GM18502 (cell line): ENCODE results near the gene BAX.
"Not testable (repeated sequence)": the region's sequence is repeated elsewhere in the genome, so short reads cannot be mapped to it uniquely, and the experiment has no call there.

ENCODE experiments used
- ATAC-seq: cut with Tn5 transposase; IDR thresholded peaks from one replicate; pipeline ENCODE4 v1.9.1; 2021; ENCODE audit warnings: mild to moderate bottlenecking; ENCODE audit not compliant: unreplicated experiment, poor library complexity

Gene BAX

DNA sequence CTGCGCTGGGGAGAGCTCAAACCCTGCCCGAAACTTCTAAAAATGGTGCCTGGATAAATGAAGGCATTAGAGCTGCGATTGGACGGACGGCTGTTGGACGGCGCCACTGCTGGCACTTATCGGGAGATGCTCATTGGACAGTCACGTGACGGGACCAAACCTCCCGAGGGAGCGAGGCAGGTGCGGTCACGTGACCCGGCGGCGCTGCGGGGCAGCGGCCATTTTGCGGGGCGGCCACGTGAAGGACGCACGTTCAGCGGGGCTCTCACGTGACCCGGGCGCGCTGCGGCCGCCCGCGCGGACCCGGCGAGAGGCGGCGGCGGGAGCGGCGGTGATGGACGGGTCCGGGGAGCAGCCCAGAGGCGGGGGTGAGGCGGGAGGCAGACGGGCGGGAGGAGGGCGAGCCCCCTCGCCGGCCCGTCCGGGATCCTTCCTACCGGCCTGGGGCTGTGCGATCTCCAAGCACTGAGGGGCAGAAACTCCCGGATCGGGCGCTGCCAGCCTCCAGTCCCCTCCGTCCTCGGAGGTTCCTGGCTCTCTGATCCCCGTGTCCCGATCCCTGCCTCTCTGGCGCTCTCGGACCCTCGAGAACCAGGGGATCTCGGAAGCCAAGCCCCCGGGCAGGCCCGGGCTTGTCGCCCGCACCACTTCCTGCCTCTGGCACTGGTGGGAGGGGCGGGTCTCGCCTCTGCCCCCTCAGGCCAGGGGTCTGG is at the start of gene BAX:
Gene BAX (plus strand): TSS at position 281 of the 713 bp plus-strand sequence. CDS start 54 bp downstream, at position 335.
- ATAC-seq, result peak; percentile 77

DNA sequence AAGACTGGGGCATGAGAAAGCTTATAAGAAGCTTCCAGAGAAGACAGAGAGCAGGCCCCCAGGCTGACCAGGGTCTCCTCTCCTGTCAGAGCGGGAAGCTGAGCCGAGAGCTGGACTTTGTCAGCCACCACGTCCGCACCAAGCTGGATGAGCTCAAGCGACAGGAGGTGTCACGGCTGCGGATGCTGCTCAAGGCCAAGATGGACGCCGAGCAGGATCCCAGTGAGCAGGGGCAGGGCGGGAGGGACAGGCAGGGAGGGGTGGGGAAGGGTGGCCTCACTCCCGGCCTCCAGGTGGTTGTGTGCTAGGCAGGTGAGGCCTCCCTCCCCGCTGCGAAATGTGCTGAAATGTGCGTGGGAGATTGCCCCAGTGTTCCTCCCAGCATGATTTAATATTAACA is 49.0 kb upstream of the BAX start:
- ATAC-seq, result no peak

DNA sequence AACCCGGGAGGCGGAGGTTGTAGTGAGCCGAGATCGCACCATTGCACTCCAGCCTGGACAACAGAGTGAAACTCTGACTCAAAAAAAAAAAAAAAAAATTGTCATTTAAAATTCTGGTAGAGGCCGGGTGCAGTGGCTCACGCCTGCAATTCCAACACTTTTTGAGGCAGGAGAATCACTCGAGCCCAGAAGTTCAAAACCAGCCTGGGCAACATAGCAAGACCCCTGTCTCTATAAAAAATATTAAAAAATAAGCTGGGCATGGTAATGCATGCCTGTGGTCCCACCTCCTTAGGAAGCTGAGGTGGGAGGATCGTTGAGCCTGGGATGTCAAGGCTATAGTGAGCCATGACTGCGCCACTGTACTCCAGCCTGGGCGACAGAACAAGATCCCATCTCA is 48.4 kb upstream of the BAX start:
- no peak for ATAC-seq

GRCh38 chr19:48907671-48908070 is 47.0 kb upstream of the BAX start:
- no peak for ATAC-seq

DNA sequence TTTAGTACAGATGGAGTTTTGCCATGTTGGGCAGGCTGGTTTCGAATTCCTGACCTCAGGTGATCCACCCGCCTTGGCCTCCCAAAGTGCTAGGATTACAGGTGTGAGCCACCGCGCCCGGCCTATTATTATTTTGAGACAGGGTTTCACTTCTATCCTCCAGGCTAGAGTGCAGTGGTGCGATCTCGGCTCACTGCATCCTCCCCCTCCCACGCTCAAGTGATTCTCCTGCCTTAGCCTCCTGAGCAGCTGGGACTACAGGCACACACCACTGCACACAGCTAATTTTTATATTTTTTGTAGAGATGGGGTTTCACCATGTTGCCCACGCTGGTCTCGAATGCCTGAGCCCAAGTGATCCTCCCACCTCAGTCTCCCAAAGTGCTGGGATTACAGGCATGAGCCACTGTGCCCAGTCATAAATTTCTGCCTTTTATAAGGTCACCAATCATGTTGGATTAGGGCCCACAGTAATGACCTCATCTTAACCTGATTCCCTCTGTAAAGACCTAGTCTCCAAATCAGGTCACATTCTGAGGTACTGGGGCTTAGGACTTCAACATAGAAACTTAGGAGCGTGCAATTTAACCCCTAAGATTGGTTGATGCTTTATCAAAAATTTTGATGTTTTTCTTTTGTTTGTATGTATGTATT is 45.1 kb upstream of the BAX start:
- not testable (repeated sequence) for ATAC-seq

GRCh38 chr19:48910803-48911202 is 43.9 kb upstream of the BAX start:
- no peak for ATAC-seq

GRCh38 chr19:48913114-48913889 is 41.4 kb upstream of the BAX start:
- no peak for ATAC-seq

- ATAC-seq, result no peak
These were observed 40.5 kb upstream of the BAX start for GRCh38 chr19:48914181-48914580.

DNA sequence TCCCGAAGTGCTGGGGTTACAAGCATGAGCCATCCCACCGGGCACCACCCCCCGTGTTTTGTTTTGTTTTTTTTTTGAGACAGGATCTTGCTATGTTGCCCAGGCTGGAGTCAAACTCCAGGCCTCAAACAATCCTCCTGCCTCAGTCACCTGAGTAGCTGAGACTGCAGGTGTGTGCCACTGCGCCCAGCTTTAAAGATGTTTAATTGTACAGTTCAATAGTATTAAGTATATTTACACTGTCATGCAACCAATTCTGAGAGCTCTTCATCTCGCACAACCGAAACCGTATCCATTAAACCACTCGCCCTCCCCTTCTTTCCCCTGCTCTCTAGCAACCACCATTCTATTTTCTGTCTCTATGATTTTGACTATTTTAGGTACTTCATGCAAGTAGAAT is 38.9 kb upstream of the BAX start:
- ATAC-seq, result no peak

DNA sequence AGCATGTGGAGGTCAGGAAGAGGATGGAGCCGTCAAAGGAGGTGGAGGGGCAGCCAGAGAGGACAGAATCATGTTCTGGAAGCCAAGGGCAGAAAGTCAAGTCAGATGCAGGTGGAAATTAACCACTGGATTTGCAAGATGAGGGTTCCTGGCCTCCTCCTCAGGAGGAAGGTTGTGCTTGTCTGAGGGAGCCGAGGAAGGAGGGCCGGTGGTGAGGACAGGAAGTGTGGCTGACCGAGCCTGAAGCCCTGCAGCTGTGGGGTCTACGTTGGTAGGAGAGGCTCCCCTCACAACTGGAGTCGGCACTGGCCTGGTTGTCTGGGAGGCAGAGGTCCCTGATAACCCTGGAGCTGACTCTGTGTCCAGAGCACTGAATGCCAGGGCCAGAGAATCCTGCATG is 36.6 kb upstream of the BAX start:
- no peak for ATAC-seq

- no peak for ATAC-seq
These were observed 35.9 kb upstream of the BAX start for GRCh38 chr19:48918801-48919247.

DNA sequence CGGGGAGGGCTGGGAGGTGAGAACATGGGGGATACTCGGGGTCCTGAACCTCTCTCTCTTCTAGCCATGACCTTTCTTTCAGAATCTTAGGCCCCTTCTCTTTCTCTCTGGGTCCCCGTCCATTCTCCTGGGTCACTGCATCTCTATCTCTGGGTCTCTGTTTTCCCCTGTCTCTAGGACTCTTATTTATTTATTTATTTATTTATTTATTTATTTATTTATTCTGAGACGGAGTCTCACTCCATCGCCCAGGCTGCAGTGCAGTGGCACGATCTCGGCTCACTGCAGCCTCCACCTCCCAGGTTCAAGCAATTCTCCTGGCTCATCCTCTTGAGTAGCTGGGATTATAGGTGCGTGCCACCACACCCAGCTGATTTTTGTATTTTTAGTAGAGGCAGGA is 35.4 kb upstream of the BAX start:
- not testable (repeated sequence) for ATAC-seq

DNA sequence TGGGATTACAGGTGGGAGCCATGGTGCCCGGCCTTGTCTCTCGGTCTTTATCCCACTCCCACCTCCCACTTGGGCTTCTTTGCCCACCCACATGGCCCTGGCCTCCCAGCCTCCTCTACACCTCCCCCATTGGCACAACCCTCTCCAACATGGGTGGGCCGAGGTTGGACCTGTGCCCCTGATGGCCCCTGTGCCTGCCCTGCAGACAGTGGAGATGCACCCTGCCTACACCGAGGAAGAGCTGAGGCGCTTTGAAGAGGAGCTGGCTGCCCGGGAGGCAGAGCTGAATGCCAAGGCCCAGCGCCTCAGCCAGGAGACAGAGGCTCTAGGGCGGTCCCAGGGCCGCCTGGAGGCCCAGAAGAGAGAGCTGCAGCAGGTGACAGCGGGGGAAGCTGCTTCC is 33.7 kb upstream of the BAX start:
- no peak for ATAC-seq

GRCh38 chr19:48921721-48922500 is 32.8 kb upstream of the BAX start:
- ATAC-seq, result no peak

DNA sequence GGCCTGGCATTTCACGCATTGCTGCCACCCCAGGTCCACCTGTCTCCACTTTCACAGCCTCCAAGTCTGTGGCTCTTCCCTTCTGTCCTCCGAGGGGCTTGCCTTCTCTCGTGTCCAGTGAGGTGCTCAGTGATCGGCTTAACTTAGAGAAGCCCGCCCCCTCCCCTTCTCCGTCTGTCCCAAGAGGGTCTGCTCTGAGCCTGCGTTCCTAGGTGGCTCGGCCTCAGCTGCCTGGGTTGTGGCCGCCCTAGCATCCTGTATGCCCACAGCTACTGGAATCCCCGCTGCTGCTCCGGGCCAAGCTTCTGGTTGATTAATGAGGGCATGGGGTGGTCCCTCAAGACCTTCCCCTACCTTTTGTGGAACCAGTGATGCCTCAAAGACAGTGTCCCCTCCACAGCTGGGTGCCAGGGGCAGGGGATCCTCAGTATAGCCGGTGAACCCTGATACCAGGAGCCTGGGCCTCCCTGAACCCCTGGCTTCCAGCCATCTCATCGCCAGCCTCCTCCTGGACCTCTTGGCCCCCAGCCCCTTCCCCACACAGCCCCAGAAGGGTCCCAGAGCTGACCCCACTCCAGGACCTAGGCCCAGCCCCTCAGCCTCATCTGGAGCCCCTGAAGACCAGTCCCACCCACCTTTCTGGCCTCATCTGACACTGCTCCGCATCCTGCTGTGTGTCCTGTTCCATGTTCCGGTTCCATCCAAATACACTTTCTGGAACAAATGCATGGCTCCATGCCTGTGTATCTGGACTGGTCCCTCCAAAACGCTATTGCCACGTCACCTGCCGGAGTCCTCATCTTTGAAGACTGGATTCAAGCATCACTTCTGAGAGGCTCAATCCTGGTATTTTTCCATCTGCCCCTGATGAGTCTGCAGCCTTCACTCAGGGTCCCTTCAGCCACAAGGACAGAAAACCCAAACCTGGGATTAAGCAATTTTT is 31.9 kb upstream of the BAX start:
- ATAC-seq, result no peak

DNA sequence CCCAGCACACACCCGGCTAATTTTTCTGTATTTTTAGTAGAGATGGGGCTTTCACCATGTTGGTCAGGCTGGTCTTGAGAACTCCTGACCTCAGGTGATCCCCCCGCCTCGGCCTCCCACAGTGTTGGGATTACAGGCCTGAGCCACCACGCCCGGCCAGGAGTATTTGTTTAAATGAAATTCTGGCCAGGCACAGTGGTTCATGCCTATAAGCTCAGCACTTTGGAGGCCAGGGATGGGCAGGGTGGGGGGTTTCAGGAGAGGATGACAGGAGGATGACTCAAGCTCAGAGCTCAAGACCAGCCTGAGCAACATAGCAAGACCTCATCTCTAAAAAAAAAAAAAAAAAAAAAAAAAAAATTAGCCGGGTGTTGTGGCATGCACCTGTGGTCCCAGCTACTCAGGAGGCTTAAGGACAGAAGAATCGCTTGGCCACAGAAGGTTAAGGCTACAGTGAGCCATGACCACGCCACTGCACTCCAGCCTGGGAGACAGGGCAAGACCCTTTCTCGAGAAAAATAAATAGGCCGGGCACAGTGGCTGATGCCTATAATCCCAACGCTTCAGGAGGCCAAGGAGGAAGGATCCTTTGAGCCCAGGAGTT is 29.3 kb upstream of the BAX start:
- ATAC-seq, result no peak

- ATAC-seq, result not testable (repeated sequence)
These were observed 28.8 kb upstream of the BAX start for GRCh38 chr19:48925890-48926289.

- ATAC-seq, result no peak
These were observed 27.8 kb upstream of the BAX start for GRCh38 chr19:48926909-48927308.

DNA sequence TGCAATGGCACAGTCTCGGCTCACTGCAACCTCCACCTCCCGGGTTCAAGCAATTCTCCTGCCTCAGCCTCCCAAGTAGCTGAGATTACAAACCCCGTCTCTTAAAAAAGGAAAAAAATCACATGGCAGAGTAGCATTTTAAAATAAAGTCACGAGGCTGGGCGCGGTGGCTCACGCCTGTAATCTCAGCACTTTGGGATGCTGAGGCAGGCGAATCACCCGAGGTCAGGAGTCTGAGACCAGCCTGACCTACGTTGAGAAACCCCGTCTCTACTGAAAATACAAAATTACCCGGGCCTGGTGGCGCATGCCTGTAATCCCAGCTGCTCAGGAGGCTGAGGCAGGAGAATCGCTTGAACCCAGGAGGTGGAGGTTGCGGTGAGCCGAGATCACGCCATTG is 27.0 kb upstream of the BAX start:
- ATAC-seq, result not testable (repeated sequence)
